Measurements from ENCODE around the gene IFI27.

IFI27 gene

GRCh38 chr14:94109915-94110250 is 653 bp upstream of the IFI27 start:
- H3K4me2 ChIP-seq (ENCODE audit: insufficient read depth, low read length) = no peak overlapping the region
- TF ChIP-seq CTCF (IDR thresholded peaks at IDR 0.05; ENCODE audit: borderline replicate concordance, extremely low read depth, low read length, poor library complexity, severe bottlenecking) (no peak), EZH2 (IDR thresholded peaks at IDR 0.05; ENCODE audit: borderline replicate concordance, low read depth, low read length, severe bottlenecking) (no peak)
- no peaks in the 10 kb centered on the region for H3K27me3 ChIP-seq (ENCODE audit: insufficient read depth, low read length, poor library complexity)
- H3K36me3 ChIP-seq (ENCODE audit: insufficient read depth, low read length) = no peaks in the 10 kb centered on the region
- no peak overlapping the region for H3K9ac ChIP-seq (ENCODE audit: low read depth, low read length)
- H3K27ac ChIP-seq (ENCODE audit: low read length) = no peak overlapping the region
- no peaks in the 10 kb centered on the region for H3K79me2 ChIP-seq (ENCODE audit: insufficient read depth, low read length)
- H3K4me3 ChIP-seq (ENCODE audit: low read depth in 1 of 2, low read length in 2 of 2) = no peak overlapping the region
- no peak for ATAC-seq (ENCODE audit: insufficient read depth, low read depth)
- no peaks in the 10 kb centered on the region for H3K4me1 ChIP-seq (ENCODE audit: insufficient read depth, low read length)
- H3K9me3 ChIP-seq (ENCODE audit: insufficient read depth, low read length, severe bottlenecking) = no peaks in the 10 kb centered on the region
- H2AFZ ChIP-seq (ENCODE audit: low read depth, low read length) = no peak overlapping the region
- DNase-seq = no peak
- H4K20me1 ChIP-seq (ENCODE audit: insufficient read depth, low read length) = no peaks in the 10 kb centered on the region

DNA sequence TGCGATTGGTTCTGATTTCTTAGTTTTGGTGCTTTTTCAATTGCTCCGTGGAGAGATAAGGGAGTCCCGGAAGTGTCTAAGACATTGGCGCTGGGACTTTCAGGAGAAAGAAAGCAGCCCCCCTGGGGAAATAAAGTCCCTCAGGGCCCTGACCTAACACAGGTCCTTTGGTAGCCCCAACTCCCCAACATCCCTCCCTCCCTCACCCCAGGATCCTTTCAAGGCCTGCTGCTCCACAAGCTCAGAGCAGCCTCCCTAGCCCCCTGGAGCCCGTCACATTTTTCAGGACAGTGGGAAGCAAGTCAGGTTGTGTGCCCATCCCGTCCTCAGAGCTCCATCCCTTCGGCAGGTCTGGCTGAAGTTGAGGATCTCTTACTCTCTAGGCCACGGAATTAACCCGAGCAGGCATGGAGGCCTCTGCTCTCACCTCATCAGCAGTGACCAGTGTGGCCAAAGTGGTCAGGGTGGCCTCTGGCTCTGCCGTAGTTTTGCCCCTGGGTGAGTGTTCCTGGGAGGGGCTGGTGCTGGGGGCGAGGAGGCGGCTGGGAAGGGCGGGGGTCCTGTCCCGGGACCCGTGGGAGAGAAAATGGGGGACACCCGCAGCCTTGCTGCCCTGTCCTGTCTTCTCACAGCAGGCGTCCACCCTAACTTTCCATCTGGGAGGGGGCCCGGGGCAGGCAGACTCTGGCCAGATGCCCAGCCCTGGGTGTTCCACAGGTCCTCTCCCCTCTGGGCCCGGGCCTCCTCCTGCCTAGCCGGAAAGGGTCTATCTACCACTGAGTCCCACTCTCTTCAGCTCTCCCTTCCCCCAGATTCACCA is 950 bp downstream of the IFI27 start:
- ATAC-seq (ENCODE audit: insufficient read depth, low read depth) (no peak), DNase-seq (no peak)
- H3K4me2 ChIP-seq (ENCODE audit: insufficient read depth, low read length) = no peak overlapping the region
- H3K9ac ChIP-seq (ENCODE audit: low read depth, low read length) = no peak overlapping the region
- H3K4me1 ChIP-seq (ENCODE audit: insufficient read depth, low read length) = no peaks in the 10 kb centered on the region
- H4K20me1 ChIP-seq (ENCODE audit: insufficient read depth, low read length) = no peaks in the 10 kb centered on the region
- H3K79me2 ChIP-seq (ENCODE audit: insufficient read depth, low read length) = no peaks in the 10 kb centered on the region
- H3K4me3 ChIP-seq (ENCODE audit: low read depth in 1 of 2, low read length in 2 of 2) = no peak overlapping the region
- no peaks in the 10 kb centered on the region for H3K36me3 ChIP-seq (ENCODE audit: insufficient read depth, low read length)
- H3K9me3 ChIP-seq (ENCODE audit: insufficient read depth, low read length, severe bottlenecking) = no peaks in the 10 kb centered on the region
- H2AFZ ChIP-seq (ENCODE audit: low read depth, low read length) = no peak overlapping the region
- no peaks in the 10 kb centered on the region for H3K27me3 ChIP-seq (ENCODE audit: insufficient read depth, low read length, poor library complexity)
- no peak overlapping the region for H3K27ac ChIP-seq (ENCODE audit: low read length)
- TF ChIP-seq CTCF (IDR thresholded peaks at IDR 0.05; ENCODE audit: borderline replicate concordance, extremely low read depth, low read length, poor library complexity, severe bottlenecking) (no peak), EZH2 (IDR thresholded peaks at IDR 0.05; ENCODE audit: borderline replicate concordance, low read depth, low read length, severe bottlenecking) (no peak)

DNA sequence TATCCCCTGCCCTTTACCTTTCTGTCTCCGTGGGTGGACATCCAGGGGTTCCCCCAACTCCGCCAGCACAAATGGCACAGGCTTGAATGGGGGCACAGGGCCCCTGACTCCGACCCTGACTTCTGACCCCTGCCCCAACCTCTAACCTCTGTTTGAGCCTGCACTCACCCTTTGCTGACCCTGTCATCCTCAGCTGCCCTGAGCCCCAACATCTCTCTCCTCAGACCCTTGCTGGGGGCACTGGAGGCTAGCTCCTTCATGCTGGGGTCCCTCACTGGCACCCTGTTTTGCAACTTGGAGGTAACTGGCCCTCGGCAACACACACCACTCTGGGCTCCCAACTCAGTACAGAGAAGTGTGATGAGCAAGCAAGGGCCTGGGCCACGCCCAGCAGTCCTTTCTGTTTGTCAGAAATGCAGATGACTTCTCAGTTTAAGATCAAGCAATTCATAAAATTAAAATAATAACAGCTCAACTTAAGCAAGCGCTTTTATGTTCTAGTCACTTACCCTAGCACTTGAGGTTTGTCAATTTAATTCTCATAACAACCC is 2.1 kb downstream of the IFI27 start:
- no peaks in the 10 kb centered on the region for H4K20me1 ChIP-seq (ENCODE audit: insufficient read depth, low read length)
- no peaks in the 10 kb centered on the region for H3K9me3 ChIP-seq (ENCODE audit: insufficient read depth, low read length, severe bottlenecking)
- H3K36me3 ChIP-seq (ENCODE audit: insufficient read depth, low read length) = no peaks in the 10 kb centered on the region
- no peak for DNase-seq
- no peak overlapping the region for H3K27ac ChIP-seq (ENCODE audit: low read length)
- no peak overlapping the region for H3K4me3 ChIP-seq (ENCODE audit: low read depth in 1 of 2, low read length in 2 of 2)
- H3K27me3 ChIP-seq (ENCODE audit: insufficient read depth, low read length, poor library complexity) = no peaks in the 10 kb centered on the region
- no peak overlapping the region for H2AFZ ChIP-seq (ENCODE audit: low read depth, low read length)
- no peak overlapping the region for H3K9ac ChIP-seq (ENCODE audit: low read depth, low read length)
- no peaks in the 10 kb centered on the region for H3K79me2 ChIP-seq (ENCODE audit: insufficient read depth, low read length)
- TF ChIP-seq CTCF (IDR thresholded peaks at IDR 0.05; ENCODE audit: borderline replicate concordance, extremely low read depth, low read length, poor library complexity, severe bottlenecking) (no peak), EZH2 (IDR thresholded peaks at IDR 0.05; ENCODE audit: borderline replicate concordance, low read depth, low read length, severe bottlenecking) (no peak)
- no peak overlapping the region for H3K4me2 ChIP-seq (ENCODE audit: insufficient read depth, low read length)
- no peak for ATAC-seq (ENCODE audit: insufficient read depth, low read depth)
- H3K4me1 ChIP-seq (ENCODE audit: insufficient read depth, low read length) = no peaks in the 10 kb centered on the region
